NCI-H1092 (cell line): ENCODE measurements around the gene PACS2.

Experiments used
- DNase-seq: peaks from one replicate; lab custom pipeline; 2025; lab: John Stamatoyannopoulos, UW

PACS2 gene

GRCh38 chr14:105369653-105370040 lies 55.1 kb downstream of the PACS2 start:
- DNase-seq, result no peak

- no peak for DNase-seq
Measured at GRCh38 chr14:105374389-105374788, 59.8 kb downstream of the PACS2 start.

GRCh38 chr14:105375635-105376057 lies 61.1 kb downstream of the PACS2 start:
- no peak for DNase-seq

GRCh38 chr14:105376521-105377440 lies 62.2 kb downstream of the PACS2 start:
- no peak for DNase-seq

- DNase-seq, result no peak
Measured at GRCh38 chr14:105377555-105378182, 63.1 kb downstream of the PACS2 start.

- no peak for DNase-seq
Measured at GRCh38 chr14:105378199-105378598, 63.7 kb downstream of the PACS2 start.

- no peak for DNase-seq
Measured at GRCh38 chr14:105378873-105379685, 64.5 kb downstream of the PACS2 start.

GRCh38 chr14:105379946-105380345 lies 65.4 kb downstream of the PACS2 start:
- no peak for DNase-seq

GRCh38 chr14:105380756-105381155 lies 66.2 kb downstream of the PACS2 start:
- no peak for DNase-seq

GRCh38 chr14:105381446-105382342 lies 67.1 kb downstream of the PACS2 start:
- DNase-seq, result no peak

- DNase-seq, result no peak
Measured at GRCh38 chr14:105382343-105383082, 68.0 kb downstream of the PACS2 start.

- no peak for DNase-seq
Measured at GRCh38 chr14:105383083-105383730, 68.7 kb downstream of the PACS2 start.

GRCh38 chr14:105384041-105384557 lies 69.6 kb downstream of the PACS2 start:
- no peak for DNase-seq

GRCh38 chr14:105384605-105385321 lies 70.2 kb downstream of the PACS2 start:
- DNase-seq, result no peak

GRCh38 chr14:105385322-105385637 lies 70.7 kb downstream of the PACS2 start:
- DNase-seq, result no peak

GRCh38 chr14:105385698-105386365 lies 71.3 kb downstream of the PACS2 start:
- no peak for DNase-seq

GRCh38 chr14:105386581-105387529 lies 72.3 kb downstream of the PACS2 start:
- no peak for DNase-seq

- no peak for DNase-seq
Measured at GRCh38 chr14:105387530-105387922, 73.0 kb downstream of the PACS2 start.
